Ammon's horn (tissue), 1 donor: ENCODE data around the gene STIM1.

Experiments
- DNase-seq: peaks from one replicate; pipeline ENCODE4 v3.0.0-alpha.2; 2016; ENCODE audit warnings: low spot score

The STIM1 gene

DNA sequence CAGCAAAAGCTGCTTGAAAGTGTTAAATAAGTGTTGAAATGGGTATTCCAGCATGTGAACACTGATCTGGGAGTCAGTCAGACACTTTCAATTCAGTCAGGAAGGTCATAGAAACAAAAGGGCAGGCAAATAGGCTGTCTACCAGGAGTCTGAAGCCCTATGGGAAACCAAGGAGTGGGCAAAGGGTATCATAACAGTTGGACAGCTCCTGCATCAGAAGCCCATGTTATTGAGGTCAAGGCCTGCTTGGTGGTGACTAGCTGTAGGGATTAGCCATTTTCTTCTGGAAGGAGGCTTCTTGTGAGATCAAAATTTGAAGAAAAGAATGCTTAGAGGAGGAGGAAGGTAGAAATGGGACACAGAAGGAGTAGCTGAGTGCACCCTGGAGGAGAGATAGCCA is 97.3 kb downstream of the STIM1 start:
- DNase-seq, result no peak

DNA sequence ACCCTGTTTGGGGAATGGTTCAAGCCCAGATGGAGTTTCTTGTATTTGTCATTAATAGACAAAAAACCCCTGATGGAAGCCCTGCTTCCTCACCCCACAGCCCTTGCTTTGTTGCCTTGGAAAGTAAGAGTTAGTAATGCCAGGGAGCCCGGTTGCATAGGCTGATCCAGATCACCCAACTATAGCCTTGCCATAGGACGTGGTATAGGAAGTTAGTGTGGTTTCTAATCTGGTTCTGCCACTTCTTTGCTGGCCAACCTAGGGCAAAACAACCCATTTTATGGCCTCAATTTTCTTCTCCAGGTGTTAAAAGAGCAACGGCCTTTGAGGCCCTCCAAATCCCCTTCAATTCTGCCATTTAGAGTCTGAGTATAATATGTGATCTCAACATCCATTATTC is 97.9 kb downstream of the STIM1 start:
- no peak for DNase-seq

DNA sequence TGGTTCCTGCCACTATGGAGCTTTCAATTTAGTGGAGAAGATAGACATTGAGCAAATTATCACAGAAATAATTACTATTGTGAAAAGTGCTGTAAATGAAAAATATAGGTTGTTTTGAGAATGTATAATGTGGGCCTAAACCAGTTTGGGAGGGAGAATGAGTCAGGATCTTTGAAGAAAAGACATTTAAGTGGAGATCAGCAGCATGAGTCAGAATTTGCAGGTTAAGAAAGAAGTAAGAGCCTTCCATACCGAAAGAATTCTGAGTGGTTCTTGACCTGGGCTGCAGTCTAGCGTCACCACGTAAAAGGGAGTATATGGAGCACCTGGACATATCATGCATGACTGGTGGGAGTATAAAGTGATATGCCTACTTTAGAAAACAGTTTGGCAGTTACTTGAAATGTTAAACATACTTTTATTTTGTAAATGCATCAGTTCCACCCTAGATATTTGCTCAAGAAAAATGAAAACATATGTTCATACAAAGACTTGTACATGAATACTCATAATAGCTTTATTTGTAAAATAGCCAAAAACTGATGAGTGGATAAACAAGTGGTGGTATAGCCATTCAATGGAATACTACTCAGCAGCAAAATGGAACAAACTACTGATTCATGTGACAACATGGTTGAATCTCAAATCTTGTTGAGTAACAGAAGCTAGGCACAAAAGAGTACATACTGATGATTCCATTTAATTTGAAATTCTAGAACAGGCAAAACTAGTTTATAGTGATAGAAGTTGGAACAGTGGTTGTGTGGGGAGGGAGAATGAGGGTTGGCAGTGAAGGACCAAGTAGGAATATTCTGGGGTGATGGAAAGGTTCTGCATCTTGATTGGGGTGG is 99.2 kb downstream of the STIM1 start:
- DNase-seq, result no peak

DNA sequence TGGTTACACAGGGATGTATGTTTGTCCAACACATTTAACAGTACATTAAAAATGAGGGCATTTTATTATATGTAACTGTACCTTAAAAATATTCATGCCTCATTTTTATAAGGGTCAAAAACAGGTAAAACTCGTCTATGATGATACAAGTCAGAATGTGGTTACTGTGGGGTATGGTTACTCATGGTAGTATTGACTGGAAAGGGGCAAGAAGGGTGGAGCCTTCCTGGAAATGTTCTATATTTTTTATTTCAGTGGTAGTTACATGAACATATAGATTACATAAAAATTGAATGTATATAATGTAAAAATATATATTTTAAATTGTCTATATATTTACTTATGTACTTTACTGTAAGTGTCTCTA is 99.8 kb downstream of the STIM1 start:
- DNase-seq, result no peak

DNA sequence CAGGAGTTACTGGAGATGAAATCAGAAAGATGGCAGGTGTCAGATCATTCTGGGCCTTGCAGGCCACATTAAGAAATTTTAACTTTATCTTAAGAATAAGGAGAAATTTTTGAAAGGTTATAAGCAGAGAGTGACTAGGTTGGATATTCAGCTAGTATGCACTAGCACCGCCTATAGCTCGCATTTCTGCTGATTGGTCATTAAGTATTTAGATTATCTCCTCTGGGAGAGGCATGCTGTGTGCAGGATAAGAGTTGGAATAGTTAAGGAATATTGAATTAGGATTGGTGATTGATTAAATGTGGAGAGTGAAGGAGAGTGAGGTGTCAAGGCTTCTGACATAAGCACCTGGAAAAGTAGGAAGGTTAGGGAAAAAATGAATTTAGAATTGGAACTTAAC is 100.6 kb downstream of the STIM1 start:
- DNase-seq, result no peak

DNA sequence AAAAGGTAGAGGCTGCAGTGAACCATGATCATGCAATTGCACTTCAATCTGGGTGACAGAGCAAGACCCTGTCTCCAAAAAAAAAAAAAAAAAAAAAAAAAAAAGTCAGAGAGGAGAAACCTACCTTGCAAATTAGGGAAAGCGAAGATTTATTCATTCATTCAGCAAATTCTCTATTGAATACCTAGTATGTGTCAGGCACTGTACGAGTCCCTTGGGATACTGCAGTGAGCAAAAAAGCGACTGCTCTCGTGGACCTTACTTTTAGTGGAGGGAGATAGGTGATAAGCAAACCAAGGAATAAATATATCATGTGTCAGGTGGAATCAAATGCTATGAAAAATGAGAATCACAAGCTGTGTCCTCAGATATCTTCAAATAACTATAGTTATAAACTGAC is 101.3 kb downstream of the STIM1 start:
- DNase-seq, result no peak

DNA sequence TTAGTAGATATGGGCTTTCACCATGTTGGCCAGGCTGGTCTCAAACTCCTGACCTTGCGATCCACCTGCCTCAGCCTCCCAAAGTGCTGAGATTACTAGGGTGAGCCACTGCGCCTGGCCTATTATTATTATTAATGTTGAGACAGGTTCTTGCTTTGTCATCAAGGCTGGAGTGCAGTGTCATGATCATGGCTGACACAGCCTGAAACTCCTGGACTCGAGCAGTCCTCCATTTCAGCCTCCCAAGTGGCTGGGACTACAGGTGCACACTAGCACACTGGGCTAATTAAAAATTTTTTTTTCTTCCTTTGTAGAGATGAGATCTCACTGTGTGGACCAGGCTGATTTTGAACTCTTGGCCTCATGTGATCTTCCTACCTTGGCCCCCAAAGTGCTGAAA is 102.0 kb downstream of the STIM1 start:
- DNase-seq, result no peak

DNA sequence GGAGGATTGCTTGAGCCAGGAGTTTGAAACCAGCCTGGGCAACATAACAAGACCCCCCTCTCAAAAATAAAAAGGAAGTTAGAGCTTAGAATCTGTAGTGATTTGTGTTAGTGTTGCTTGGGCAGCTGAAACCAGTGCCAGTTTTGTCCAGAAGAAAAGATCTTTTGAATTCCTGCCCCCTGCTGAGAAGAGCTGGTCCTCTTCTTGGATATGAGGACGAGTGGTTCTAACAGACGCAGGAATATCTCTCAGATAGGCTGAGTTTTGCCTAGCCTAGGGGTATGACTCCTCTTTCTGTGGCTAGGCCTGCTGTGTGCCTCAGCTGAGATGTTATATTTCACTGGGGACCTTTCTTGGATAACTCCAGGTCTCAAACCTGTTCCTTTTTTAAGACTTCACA is 102.8 kb downstream of the STIM1 start:
- no peak for DNase-seq

DNA sequence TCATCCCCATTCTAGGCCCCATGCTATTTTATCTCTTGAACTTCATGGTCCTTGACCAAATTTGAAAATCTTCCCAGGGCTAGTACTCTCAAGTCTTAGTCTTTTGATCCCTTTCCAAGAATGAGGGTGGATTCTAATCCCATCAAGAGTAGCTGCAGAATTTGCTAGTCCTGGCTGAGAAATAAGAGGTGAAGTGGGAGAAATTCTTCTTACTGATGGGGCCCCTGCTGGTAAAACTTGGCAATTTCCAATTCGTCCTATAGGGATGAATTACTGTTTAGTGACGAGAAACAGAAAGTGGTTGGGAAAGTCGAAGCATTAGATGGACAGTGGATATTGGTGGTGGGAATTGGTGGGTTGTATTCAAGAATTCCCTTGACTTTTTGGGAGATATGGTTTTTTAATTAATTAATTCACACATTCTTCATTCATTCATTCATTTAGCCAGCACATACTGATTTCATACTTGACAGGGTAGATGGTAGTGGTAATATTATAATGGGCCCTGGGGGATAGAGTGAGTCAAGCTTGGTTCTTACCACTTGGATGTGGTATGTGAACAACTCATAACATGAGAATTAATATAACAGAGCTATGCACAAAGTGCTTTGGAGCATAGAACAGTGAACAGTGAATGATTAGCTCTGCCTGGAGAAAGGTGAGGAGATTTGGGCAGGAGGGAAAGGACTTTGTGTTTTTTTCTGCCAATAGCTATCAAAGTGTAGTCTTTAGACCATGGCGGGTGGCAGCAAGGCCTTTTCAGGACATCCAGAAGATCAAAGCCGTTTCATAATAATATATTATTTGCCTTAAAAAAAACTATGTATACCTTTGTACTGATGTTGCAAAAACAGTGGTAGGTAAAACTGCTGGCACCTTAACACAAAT is 103.8 kb downstream of the STIM1 start:
- DNase-seq, result no peak

DNA sequence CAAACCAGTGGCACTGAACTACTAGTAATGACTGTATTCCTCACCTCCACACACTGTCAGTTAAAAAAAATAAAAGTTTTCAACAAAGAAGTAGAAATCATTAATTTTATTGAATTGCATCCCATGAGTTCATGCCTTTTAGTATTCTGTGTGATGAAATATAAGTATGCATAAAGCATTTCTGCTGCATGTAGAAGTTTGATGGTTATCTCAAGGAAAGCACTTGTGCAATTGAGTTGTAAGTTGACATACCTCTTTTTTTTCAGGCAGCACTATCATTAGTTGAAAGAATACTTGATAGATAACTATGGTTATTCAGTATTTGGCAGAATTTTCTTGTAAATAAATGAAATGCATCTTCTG is 104.4 kb downstream of the STIM1 start:
- DNase-seq, result no peak

DNA sequence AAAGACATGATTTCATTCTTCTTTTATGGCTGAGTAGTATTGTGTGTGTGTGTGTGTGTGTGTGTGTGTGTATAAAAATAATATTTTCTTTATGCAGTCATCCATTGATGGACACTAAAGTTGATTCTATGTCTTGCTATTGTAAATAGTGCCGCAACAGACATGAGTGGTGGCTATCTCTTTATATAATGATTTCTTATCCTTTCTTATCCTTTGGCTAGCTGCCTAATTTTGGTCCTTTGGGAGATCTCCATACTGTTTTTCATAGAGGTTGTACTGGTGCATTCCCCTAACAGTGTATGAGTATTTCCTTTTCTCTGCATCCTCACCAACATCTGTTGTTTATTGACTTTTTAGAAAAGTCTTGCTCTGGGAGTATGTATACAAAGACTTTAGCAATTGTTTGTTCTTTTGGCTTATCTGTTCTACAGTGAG is 107.0 kb downstream of the STIM1 start:
- DNase-seq, result no peak

DNA sequence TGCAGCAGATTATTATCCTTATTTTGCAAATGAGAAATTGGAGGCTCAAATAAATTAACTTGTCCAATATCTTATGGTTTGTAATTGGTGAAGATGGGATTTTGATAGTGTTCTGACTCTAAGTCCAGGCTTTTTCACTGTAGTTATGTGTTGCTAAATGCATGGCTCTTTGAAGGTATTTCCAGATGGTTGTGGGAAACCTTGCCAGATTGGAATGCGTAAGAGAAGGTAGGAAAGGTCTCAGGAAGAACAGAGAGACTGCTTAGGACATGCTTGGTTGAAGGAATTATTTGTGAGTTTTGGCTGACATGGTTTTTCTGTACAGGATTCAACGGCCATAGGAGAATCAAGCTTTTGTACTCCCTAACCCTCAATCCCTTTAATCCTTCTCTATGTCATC is 108.6 kb downstream of the STIM1 start:
- DNase-seq, result no peak

DNA sequence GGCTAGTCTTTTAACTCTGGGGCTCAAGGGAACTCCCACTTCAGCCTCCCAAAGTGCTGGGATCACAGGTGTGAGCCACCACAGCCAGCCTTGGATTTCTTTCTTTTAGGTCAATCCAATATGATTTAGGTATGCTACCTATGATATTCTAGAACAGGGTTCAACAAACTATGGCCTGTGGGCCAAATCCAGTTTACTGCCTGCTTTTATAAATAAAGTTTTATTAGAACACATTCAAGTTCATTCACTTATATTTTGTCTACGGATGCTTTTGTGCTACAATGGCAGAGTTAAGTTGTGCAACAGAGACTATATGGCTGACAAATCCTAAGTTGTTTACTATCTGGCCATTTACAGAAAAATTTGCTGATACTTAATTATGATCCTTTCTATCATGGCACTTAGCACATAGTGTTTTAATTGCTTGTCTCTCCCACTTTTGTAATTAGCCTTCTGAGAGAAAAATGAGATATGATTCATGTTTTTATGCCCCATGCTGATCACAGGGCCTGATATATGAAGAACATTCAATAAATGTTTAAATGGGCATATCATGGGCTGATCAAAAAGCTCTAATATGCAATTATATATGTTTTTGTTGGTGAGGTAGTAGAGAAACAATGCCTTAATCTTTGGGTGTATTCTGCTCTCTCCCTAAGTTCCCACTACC is 109.6 kb downstream of the STIM1 start:
- DNase-seq, result no peak

DNA sequence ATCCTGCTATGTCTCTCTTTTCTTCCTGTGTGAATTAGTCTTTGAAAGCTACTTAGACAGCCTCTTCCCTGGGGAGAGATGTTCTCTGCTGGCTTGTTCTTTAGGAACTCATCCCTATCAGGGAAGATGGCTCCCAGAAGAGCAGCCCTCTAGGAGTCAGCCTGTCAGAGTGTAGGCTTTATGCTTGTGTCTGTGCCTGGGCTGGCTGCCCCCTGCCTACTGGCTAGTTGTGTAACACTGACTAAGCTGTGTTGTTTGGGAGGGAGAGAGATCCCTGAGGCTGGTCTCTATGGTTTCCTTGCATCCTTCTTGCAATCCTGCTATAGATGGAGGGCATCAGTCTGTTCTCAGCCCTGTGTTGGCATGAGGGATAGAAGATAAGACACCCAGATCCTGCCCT is 112.2 kb downstream of the STIM1 start:
- DNase-seq, result no peak

DNA sequence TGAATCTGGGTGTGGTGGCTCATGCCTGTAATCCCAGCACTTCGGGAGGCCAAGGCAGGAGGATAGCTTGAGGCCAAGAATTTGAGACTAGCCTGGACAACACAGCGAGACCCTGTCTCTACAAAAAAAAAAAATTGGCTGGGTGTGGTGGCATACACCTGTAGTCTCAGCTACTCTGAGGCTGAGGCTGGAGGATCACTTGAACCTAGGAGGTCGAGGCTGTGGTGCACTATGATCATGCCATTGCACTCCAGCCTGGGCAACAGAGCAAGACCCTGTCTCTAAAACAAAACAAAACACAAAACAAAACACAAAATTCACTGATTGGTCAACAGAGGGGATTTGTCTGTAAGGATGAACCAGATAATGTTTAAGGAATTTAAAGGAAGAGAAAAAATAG is 113.7 kb downstream of the STIM1 start:
- DNase-seq, result no peak

DNA sequence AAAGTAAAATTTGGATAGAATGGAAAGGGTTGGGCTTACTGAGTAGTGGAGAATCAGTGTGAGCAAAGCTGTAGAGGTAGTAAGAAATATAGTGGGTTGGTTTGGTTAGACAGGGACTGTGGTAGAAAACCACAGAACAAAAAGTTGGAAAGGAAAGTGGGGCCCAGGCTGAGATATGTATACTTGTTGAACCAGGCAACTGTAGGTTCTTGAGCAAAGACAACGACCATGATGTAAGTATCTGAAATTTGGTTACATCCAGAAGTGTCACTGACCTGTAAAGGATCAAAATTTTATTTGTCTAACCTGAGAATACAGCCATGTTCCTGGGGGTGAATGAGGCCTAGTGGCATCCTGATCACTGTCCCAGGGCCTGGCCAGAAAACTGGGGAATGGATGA is 114.1 kb downstream of the STIM1 start:
- DNase-seq, result no peak

DNA sequence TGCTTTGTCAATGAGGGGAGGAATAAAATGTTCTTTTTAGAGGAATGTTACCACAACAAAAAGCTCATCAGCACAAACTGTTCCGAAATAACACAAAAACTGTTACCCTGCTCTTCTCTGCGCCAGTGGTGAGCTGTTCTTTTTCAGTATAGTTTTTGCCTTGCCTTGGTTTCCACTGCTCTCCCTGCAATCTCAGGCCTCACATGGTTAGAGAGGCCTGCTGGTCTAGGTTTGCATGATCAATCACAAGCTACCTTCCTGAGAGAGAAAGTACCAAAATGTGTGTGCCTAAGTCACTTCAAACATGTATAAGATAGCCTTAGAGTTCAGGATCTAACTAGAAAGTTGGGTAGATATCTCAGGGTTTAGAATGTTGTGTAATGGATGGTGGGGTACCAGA is 114.6 kb downstream of the STIM1 start:
- peak; percentile 13 for DNase-seq

DNA sequence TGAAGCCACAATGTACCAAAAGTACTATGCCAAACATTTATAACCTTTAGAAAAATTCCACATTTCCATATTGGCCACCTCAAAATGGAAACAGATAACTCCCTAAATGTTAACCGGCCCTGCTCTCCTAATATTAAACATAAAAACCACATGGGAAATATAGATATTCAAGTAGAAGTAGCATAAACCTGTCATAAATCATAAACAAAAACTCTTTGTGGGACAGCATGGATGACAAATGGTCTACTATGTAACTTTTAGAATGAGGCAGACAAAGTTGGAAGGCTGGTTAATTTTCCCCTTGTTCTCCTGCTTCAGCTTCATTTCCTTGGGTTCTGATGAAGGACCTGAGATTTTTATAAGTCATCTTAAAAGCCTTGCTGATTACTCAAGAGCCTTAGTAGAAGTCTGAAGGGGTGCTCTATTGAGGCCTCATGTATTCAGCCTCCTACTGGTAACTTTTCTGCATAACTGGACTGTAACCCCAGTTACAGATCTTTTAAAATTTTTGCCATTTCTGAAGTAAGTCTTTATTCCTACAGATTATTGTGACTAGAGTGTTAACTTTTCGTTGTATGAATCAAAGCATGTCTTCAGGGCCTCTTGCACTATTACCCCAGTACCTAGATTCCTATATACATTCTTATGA is 116.4 kb downstream of the STIM1 start:
- DNase-seq, result no peak

DNA sequence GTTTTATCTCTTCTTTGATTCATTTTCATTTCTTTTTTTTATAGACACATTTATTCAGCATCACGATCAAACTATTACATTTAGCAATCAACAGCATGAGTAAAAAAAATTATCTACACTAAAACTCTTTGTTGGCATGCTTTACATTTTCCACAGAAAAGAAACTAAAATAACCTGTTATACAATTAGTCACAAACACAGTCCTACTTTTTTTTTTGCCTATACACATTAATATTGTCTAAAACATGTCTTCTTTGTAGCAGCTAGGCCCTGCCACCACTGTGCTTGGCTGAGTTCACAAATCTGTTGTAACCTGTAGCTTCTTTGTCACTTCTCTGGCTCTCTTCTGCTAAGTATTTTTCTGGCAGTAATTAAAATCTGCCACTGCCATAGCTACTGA is 117.0 kb downstream of the STIM1 start:
- DNase-seq, result no peak

DNA sequence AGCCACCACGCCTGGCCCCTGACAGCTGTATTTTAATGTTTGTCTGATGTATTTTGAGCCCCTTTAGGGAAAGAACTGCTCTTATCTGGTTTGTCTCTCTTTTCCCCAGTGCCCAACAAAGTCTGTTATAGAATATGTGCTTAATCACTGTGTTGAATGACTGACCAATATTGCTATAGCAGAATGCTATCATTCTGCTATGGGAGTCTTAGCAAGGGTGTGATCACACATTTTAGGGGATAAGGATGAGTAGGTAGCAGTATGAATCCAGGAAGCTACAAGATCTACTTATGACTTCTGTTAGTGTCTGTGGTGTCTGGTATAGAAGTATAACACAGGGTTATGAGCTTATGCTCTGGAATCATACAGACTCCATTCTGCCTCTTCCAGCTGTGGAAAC is 121.6 kb downstream of the STIM1 start:
- DNase-seq, result no peak

DNA sequence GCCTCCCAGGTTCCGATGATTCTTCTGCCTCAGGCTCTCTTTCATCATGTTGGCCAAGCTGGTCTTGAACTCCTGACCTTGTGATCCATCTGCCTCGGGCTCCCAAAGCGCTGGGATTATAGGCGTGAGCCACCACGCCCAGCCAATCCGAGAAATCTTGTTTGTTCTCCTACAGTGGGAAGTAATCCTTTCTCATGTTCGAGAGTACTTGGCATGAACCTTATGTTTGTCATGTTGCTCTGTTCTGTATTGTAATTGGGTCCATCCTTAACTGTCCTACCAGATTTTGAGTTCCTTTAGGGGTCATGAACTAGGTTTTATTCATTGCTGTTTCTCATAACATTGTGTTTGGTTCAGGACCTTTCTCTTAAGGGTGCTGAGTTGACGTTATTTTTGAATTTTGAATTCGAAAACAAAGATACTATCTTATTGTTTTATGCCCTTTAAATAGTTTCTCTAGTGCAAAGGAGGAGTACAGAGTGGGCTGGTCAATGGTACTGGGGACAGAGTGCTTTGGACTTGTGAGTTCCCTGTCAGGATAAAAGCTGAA is 125.7 kb downstream of the STIM1 start:
- no peak for DNase-seq

DNA sequence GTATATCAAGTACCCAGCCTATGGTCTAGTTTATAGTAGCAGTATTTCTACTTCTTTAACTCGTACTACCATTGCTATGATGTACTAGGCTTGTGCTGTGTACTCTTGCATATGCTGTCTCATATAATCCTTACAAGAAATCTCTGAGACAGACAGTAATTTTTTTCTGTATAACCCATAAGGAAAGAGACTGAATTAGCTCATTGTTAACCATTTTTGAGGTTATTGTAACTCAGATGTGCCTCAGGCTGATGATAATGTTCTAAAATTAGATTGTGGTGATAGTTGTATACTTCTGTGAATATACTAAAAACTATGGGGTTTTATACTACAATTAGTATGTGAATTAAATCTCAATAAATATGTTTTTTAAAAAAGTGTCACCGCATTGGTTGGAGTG is 127.0 kb downstream of the STIM1 start:
- DNase-seq, result no peak
